Mucosa of rectum (tissue), 2 donors: ENCODE results near the gene SS18L1.

Experiments
- H3K27ac ChIP-seq, 2 donors: one replicate each; pipeline ENCODE4 v1.7.0; 2013; ENCODE audit warnings: inconsistent platforms in 2 of 2, low read depth in 2 of 2, low read length in 2 of 2
- H3K27me3 ChIP-seq, 2 donors: one replicate each; pipeline ENCODE4 v1.7.0; 2013; ENCODE audit warnings: low read length in 2 of 2; ENCODE audit not compliant: control insufficient read depth in 2 of 2, insufficient read depth in 2 of 2
- H3K36me3 ChIP-seq, 2 donors: one replicate each; pipeline ENCODE4 v1.7.0; 2013; ENCODE audit warnings: low read length in 2 of 2; ENCODE audit not compliant: control insufficient read depth in 2 of 2, insufficient read depth in 2 of 2
- H3K4me1 ChIP-seq, 2 donors: one replicate each; pipeline ENCODE4 v1.7.0; 2013; ENCODE audit warnings: low read length in 2 of 2, mild to moderate bottlenecking in 1 of 2; ENCODE audit not compliant: control insufficient read depth in 2 of 2, insufficient read depth in 2 of 2
- H3K4me3 ChIP-seq, 2 donors: one replicate each; pipeline ENCODE4 v1.7.0; 2013; ENCODE audit warnings: low read length in 2 of 2
- H3K9ac ChIP-seq, 2 donors: one replicate each; pipeline ENCODE4 v1.7.0; 2013; ENCODE audit warnings: low read length in 2 of 2, low read depth in 1 of 2, mild to moderate bottlenecking in 1 of 2
- H3K9me3 ChIP-seq, 2 donors: one replicate each; pipeline ENCODE4 v1.7.0; 2013; ENCODE audit warnings: low read length in 2 of 2; ENCODE audit not compliant: control insufficient read depth in 2 of 2
- donor health status: healthy.
- donor health status: Normal muscosa, but diverticular disease.

Gene SS18L1

GRCh38 chr20:62225026-62225425, 81.5 kb downstream of the SS18L1 start:
- H3K27ac ChIP-seq, result no peak overlapping the region
- H3K9me3 ChIP-seq, result no peaks in the 10 kb centered on the region
- no peak overlapping the region for H3K4me3 ChIP-seq
- no peak overlapping the region for H3K9ac ChIP-seq
- H3K36me3 ChIP-seq, result no peaks in the 10 kb centered on the region
- peaks cover 21 to 26% of the 10 kb centered on the region in 2 donors for H3K27me3 ChIP-seq
- peaks cover 3 to 7% of the 10 kb centered on the region in 2 donors for H3K4me1 ChIP-seq

GRCh38 chr20:62225820-62226635, 82.5 kb downstream of the SS18L1 start:
- no peak overlapping the region for H3K4me3 ChIP-seq
- H3K36me3 ChIP-seq, result no peaks in the 10 kb centered on the region
- peaks cover 16 to 22% of the 10 kb centered on the region in 2 donors for H3K27me3 ChIP-seq
- peaks cover 3% of the 10 kb centered on the region in 2 donors for H3K4me1 ChIP-seq
- H3K27ac ChIP-seq, result no peak overlapping the region
- H3K9me3 ChIP-seq, result no peaks in the 10 kb centered on the region
- H3K9ac ChIP-seq, result no peak overlapping the region

GRCh38 chr20:62226707-62227590, 83.4 kb downstream of the SS18L1 start:
- Histone ChIP-seq H3K9me3 (no peaks in the 10 kb centered on the region), H3K9ac (no peak overlapping the region), H3K4me3 (no peak overlapping the region), H3K36me3 (no peaks in the 10 kb centered on the region), H3K4me1 (peaks cover 3% of the 10 kb centered on the region in 2 donors), H3K27me3 (peaks cover 8 to 16% of the 10 kb centered on the region in 2 donors), H3K27ac (no peak overlapping the region)

- Histone ChIP-seq H3K27ac (no peak overlapping the region), H3K4me3 (no peak overlapping the region), H3K9me3 (no peaks in the 10 kb centered on the region), H3K36me3 (no peaks in the 10 kb centered on the region), H3K4me1 (peaks cover 3% of the 10 kb centered on the region in 2 donors), H3K9ac (no peak overlapping the region), H3K27me3 (peaks cover 6 to 16% of the 10 kb centered on the region in 2 donors)
Measured at GRCh38 chr20:62227591-62227976, 84.0 kb downstream of the SS18L1 start.

- H3K9me3 ChIP-seq, result no peaks in the 10 kb centered on the region
- no peak overlapping the region for H3K9ac ChIP-seq
- no peak overlapping the region for H3K27ac ChIP-seq
- H3K4me1 ChIP-seq, result peaks cover 3% of the 10 kb centered on the region in 2 donors
- no peaks in the 10 kb centered on the region for H3K36me3 ChIP-seq
- H3K27me3 ChIP-seq, result peaks cover 4 to 10% of the 10 kb centered on the region in 2 donors
- H3K4me3 ChIP-seq, result no peak overlapping the region
Measured at GRCh38 chr20:62227977-62228958, 84.7 kb downstream of the SS18L1 start.

- Histone ChIP-seq H3K4me1 (peaks cover 3% of the 10 kb centered on the region in 2 donors), H3K27ac (no peak overlapping the region), H3K27me3 (peaks cover 4 to 8% of the 10 kb centered on the region in 2 donors), H3K4me3 (no peak overlapping the region), H3K36me3 (no peaks in the 10 kb centered on the region), H3K9ac (no peak overlapping the region), H3K9me3 (no peaks in the 10 kb centered on the region)
Measured at GRCh38 chr20:62228982-62229545, 85.5 kb downstream of the SS18L1 start.

GRCh38 chr20:62229667-62230066, 86.1 kb downstream of the SS18L1 start:
- H3K4me3 ChIP-seq, result no peak overlapping the region
- H3K9ac ChIP-seq, result no peak overlapping the region
- peaks cover 4 to 8% of the 10 kb centered on the region in 2 donors for H3K27me3 ChIP-seq
- H3K4me1 ChIP-seq, result peaks cover 3% of the 10 kb centered on the region in 2 donors
- no peak overlapping the region for H3K27ac ChIP-seq
- H3K9me3 ChIP-seq, result no peaks in the 10 kb centered on the region
- no peaks in the 10 kb centered on the region for H3K36me3 ChIP-seq

GRCh38 chr20:62230276-62230675, 86.7 kb downstream of the SS18L1 start:
- Histone ChIP-seq H3K27ac (no peak overlapping the region), H3K4me3 (no peak overlapping the region), H3K9me3 (no peaks in the 10 kb centered on the region), H3K4me1 (peaks cover 3% of the 10 kb centered on the region in 2 donors), H3K27me3 (peaks cover 4 to 5% of the 10 kb centered on the region in 2 donors), H3K9ac (no peak overlapping the region), H3K36me3 (no peaks in the 10 kb centered on the region)

GRCh38 chr20:62230696-62231095, 87.1 kb downstream of the SS18L1 start:
- Histone ChIP-seq H3K9me3 (no peaks in the 10 kb centered on the region), H3K9ac (no peak overlapping the region), H3K27ac (no peak overlapping the region), H3K27me3 (peaks cover 2 to 5% of the 10 kb centered on the region in 2 donors), H3K4me1 (peaks cover 3% of the 10 kb centered on the region in 2 donors), H3K4me3 (no peak overlapping the region), H3K36me3 (no peaks in the 10 kb centered on the region)
